Ovary (tissue), 3 donors: ENCODE data around the gene SLC39A7.

Experiments used
- EP300 ChIP-seq: sonication (generic); formaldehyde crosslinking; IDR thresholded peaks from one replicate; pipeline ENCODE4 v1.6.1; 2017; ENCODE audit warnings: antibody characterized with exemption
- POLR2A ChIP-seq: fragments of 450-650 bp; IDR thresholded peaks from one replicate; pipeline ENCODE4 v1.6.1; 2017; ENCODE audit warnings: antibody characterized with exemption, mild to moderate bottlenecking, moderate library complexity
- TF ChIP-seq, protein P1 (sequence below), 3 donors: fragments of 450-650 bp in 2 of 3; fragments of 200-600 bp in 1 of 3; IDR thresholded peaks; one replicate each; pipeline versions ENCODE4 v1.5.1 to v1.8.0; 2016 to 2022; ENCODE audit warnings: antibody characterized with exemption in 3 of 3, mild to moderate bottlenecking in 1 of 3
- donor health status: DM: no; HTN: no; CAD: no.

DNA sequence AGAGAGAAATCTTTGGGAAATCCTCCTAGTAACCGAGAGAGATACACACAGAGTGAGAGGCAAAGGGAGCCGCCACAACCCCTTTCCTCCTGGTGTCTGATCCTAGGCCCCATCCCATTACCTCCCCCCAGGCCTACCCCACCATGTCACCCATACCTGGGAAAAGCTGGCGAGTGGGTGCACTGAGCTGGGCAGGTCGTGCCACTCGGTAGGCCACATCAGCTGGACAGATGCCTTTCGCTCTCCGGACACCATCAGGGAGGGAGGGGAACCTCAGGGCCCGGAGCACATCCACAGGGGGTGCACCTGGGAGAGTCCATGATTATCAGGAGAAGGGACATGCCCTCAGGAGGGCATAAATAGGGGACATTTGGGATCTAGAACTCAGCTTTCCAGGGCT, 11.5 kb upstream of the SLC39A7 start:
- TF ChIP-seq, protein P1, sequence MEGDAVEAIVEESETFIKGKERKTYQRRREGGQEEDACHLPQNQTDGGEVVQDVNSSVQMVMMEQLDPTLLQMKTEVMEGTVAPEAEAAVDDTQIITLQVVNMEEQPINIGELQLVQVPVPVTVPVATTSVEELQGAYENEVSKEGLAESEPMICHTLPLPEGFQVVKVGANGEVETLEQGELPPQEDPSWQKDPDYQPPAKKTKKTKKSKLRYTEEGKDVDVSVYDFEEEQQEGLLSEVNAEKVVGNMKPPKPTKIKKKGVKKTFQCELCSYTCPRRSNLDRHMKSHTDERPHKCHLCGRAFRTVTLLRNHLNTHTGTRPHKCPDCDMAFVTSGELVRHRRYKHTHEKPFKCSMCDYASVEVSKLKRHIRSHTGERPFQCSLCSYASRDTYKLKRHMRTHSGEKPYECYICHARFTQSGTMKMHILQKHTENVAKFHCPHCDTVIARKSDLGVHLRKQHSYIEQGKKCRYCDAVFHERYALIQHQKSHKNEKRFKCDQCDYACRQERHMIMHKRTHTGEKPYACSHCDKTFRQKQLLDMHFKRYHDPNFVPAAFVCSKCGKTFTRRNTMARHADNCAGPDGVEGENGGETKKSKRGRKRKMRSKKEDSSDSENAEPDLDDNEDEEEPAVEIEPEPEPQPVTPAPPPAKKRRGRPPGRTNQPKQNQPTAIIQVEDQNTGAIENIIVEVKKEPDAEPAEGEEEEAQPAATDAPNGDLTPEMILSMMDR (IDR thresholded peaks at IDR 0.05), result no peak
- no peak for TF ChIP-seq EP300
- no peak for TF ChIP-seq POLR2A
